SK-N-MC (cell line): ENCODE results near the gene CNTFR.

ENCODE experiments used
- EZH2 ChIP-seq: fragments of 200-600 bp; sonication (generic); IDR thresholded peaks from one replicate; pipeline ENCODE4 v1.6.1; 2017; ENCODE audit warnings: antibody characterized with exemption
- FOXP2 ChIP-seq: optimal IDR thresholded peaks from 2 replicates; pipeline ENCODE3; 2011; ENCODE audit warnings: mild to moderate bottlenecking, moderate library complexity; ENCODE audit not compliant: insufficient read depth; ENCODE audit errors: extremely low read length, control extremely low read depth
- POLR2AphosphoS5 ChIP-seq: IDR thresholded peaks from 2 replicates; pipeline ENCODE4 v1.6.1; 2012; ENCODE audit warnings: mild to moderate bottlenecking, low read depth, low read length, borderline replicate concordance

GRCh38 chr9:34546834-34547827 is 42.4 kb downstream of the CNTFR start:
- TF ChIP-seq POLR2AphosphoS5 (no peak), EZH2 (no peak), FOXP2 (no peak)
